ENCODE measurements around the gene SRRM2. TPM values are rescaled to one million over a fixed set of nuclear protein-coding genes. Genes with fewer than 3 reads are reported as not detected.

SRRM2 gene
- total and polyA plus RNA-seq, 9 of the 15 experiments (the other 6 are each of a cell fraction or from before 2014, with no cell fraction given) = 26.7 to 563 (median 81.1) TPM

DNA sequence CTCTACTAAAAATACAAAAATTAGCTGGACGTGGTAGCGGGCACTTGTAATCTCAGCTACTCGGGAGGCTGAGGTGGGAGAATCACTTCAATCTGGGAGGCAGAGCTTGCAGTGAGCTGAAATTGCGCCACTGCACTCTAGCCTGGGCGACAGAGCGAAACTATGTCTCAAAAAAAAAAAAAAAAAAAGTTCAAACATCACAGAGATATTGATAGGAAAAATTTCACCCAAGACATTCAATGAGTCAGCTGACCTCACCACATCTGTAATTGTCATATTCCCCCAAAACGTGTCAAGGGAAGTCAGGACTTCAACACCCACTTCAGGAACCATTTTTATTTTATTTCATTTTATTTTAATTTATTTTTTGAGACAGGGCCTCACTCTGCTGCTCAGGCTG lies 24.4 kb upstream of the SRRM2 start:
- POLR2A ChIA-PET = interaction anchor here (1.0 to 1.7 kb wide), 2 partner anchors 13 to 21 kb away, joined by 3 to 4 read pairs; no protein-coding TSS in a partner anchor
- ATAC-seq = no peak
- H3K27me3 ChIP-seq (ENCODE audit: control insufficient read depth in 2 of 2, insufficient read depth in 2 of 2, low read length in 2 of 2) = no peaks in the 10 kb centered on the region
- no peak for TF ChIP-seq ZNF318 (IDR thresholded peaks at IDR 0.05; ENCODE audit: borderline replicate concordance in 1 of 2, low read depth in 1 of 2)
- no peak for TF ChIP-seq ZNF77 (CRISPR knock-in tag; IDR thresholded peaks at IDR 0.05)
- TF ChIP-seq, protein P1, sequence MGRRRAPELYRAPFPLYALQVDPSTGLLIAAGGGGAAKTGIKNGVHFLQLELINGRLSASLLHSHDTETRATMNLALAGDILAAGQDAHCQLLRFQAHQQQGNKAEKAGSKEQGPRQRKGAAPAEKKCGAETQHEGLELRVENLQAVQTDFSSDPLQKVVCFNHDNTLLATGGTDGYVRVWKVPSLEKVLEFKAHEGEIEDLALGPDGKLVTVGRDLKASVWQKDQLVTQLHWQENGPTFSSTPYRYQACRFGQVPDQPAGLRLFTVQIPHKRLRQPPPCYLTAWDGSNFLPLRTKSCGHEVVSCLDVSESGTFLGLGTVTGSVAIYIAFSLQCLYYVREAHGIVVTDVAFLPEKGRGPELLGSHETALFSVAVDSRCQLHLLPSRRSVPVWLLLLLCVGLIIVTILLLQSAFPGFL (CRISPR knock-in tag; IDR thresholded peaks at IDR 0.05) = no peak
- TF ChIP-seq ZNF764 (CRISPR knock-in tag; IDR thresholded peaks at IDR 0.05; ENCODE audit: low read depth) = no peak
- no peak for TF ChIP-seq ZNF445 (CRISPR knock-in tag; IDR thresholded peaks at IDR 0.05; ENCODE audit: low read depth)
- TF ChIP-seq NUFIP1 (IDR thresholded peaks at IDR 0.05; ENCODE audit: partially characterized antibody) = no peak
- no peak for TF ChIP-seq XRCC3 (IDR thresholded peaks at IDR 0.05)
- TF ChIP-seq FOXO4 (CRISPR knock-in tag; IDR thresholded peaks at IDR 0.05) = no peak
- TF ChIP-seq SNIP1 (IDR thresholded peaks at IDR 0.05; ENCODE audit: low read depth) = no peak
- TF ChIP-seq IRF2 (CRISPR knock-in tag; IDR thresholded peaks at IDR 0.05) = no peak
- TF ChIP-seq HNRNPH1 (optimal IDR thresholded peaks at IDR 0.05; ENCODE audit: low read depth, low read length) = no peak
- TF ChIP-seq ELF4 (CRISPR knock-in tag; IDR thresholded peaks at IDR 0.05) = no peak

More for the DNA sequence above, 24.4 kb upstream of the SRRM2 start:
- DNase-seq (ENCODE audit: extremely low read depth in 1 of 4, low spot score in 3 of 4) (no peak), FAIRE-seq (no peak)
- no peaks in the 10 kb centered on the region for H3K9me3 ChIP-seq (replicated peaks; ENCODE audit: control insufficient read depth, insufficient read depth, low read depth, low read length)
- H3K4me1 ChIP-seq (replicated peaks in 1 of 2; ENCODE audit: control insufficient read depth in 2 of 2, insufficient read depth in 2 of 2, low read length in 2 of 2) = peaks cover 0 to 7% of the 10 kb centered on the region in 2 experiments; a peak in 1 of 5 replicates
- no peak overlapping the region for H3K4me2 ChIP-seq (ENCODE audit: insufficient read depth, low read length)
- no peaks in the 10 kb centered on the region for H4K20me1 ChIP-seq (replicated peaks; ENCODE audit: control insufficient read depth, insufficient read depth, low read length)
- no peaks in the 10 kb centered on the region for H3K79me2 ChIP-seq (ENCODE audit: control insufficient read depth, insufficient read depth, low read length)
- no peak overlapping the region for H3K9ac ChIP-seq (ENCODE audit: insufficient read depth in 1 of 2, low read depth in 2 of 2, low read length in 2 of 2)
- intact Hi-C loops (cut with micrococcal nuclease) (no loop called here), in situ Hi-C loops (cut with MboI) (no loop called here)
- BruUV-seq (replicated peaks) = no TSS peak
- no peak overlapping the region for H3K4me3 ChIP-seq
- no peak overlapping the region for H2AFZ ChIP-seq (ENCODE audit: low read depth, low read length)
- no peaks in the 10 kb centered on the region for H3K9me1 ChIP-seq (ENCODE audit: control insufficient read depth, insufficient read depth, low read length)
- WGBS (ENCODE audit: insufficient coverage, low coverage, missing lambda C conversion rate) = 62% methylated on average over 5 of the region's 7 CpGs
- H3K27ac ChIP-seq (ENCODE audit: extremely low read depth, low read depth, low read length) = no peak overlapping the region
- CTCF ChIA-PET (ENCODE audit: low intra/inter-chr PET ratio) = no interaction called here
- no peaks in the 10 kb centered on the region for H3K36me3 ChIP-seq (ENCODE audit: control insufficient read depth, insufficient read depth, low read length)
